ENCODE data around the gene MARCHF3.
"Not testable (repeated sequence)": the region's sequence is repeated elsewhere in the genome, so short reads cannot be mapped to it uniquely, and the experiment has no call there.

Gene MARCHF3

GRCh38 chr5:127046343-127047072 is 16.1 kb upstream of the MARCHF3 start:
- no peak for DNase-seq (ENCODE audit: low read depth)

DNA sequence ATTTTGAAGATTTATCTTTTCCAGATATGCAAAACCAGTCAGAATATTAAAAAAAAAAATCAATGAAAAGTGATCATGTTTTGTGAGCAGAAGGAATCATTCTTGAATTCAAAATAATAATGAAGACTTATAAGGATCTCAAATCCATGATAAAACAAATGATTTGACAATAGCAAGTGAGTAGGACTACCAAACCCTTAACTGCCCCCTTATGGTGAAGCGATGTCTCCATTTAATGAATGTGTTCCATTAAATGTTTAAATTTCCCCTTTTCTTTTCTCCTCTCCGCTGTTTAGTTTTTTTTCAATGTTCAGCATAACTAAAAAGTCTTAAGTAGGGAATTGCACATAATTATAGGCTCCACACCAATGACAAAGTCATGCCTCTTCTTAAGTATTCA is 12.2 kb upstream of the MARCHF3 start:
- peak; percentile 51 for DNase-seq (ENCODE audit: low read depth)

DNA sequence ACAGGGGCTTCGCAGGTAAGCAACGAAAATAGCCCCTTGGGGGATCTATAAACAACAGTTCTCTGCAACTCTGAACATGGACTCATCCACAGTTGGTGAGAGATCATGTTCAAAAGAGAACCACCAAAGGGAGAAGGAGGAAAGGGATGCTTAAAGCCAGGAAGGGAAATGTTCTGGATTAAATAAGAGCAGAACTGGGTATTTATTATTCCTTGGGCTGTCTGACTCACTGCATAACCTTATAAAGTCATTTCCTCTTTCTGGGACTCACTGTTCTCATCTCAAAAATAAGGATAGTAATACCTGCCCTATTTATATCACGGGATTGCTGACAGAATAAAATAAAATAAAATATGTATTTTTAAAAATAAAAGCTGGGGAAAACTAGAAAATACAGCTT is 11.2 kb upstream of the MARCHF3 start:
- DNase-seq (ENCODE audit: low read depth), result peak; percentile 69

DNA sequence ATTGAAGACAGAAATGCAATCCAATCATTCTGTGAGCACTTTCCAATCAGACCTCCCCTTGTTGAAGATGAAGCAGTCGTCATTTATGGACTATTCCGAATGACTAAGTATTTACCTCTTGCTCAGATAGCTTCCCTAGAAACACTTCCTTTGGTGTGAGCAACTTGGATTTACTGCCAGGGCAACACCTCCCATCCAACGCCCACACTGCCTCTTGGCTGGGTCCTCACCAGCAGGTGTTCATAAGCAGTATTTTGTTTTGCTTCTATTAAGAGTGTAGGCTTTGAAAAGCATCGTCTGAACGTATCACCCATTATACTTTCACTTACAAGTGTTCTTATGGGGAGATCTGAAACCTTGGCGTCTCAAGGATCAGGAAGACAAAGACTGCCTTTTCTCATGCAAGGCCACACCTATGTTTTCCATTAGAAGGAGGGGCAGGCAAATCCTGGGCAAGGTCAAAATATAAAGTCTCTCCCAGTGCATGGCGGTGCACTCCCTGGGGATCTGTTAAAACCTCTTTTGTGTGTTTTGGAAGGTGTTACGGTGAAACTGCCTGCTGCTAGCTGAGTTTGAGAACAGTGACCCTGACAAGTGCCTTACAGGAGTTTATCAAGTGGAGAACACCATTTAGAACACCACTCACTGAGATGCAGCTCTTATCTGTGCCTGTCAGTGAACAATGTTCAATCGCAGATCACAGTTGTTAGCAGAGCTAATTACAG is 10.6 kb upstream of the MARCHF3 start:
- DNase-seq (ENCODE audit: low read depth), result peak; percentile 79

- no peak for DNase-seq (ENCODE audit: low read depth)
Measured at GRCh38 chr5:127038550-127038949, 8.2 kb upstream of the MARCHF3 start.

GRCh38 chr5:127031863-127032232 is 1.5 kb upstream of the MARCHF3 start:
- peak; percentile 60 for DNase-seq (ENCODE audit: low read depth)

GRCh38 chr5:127031147-127031862 is 947 bp upstream of the MARCHF3 start:
- peak; percentile 39 for DNase-seq (ENCODE audit: low read depth)

DNA sequence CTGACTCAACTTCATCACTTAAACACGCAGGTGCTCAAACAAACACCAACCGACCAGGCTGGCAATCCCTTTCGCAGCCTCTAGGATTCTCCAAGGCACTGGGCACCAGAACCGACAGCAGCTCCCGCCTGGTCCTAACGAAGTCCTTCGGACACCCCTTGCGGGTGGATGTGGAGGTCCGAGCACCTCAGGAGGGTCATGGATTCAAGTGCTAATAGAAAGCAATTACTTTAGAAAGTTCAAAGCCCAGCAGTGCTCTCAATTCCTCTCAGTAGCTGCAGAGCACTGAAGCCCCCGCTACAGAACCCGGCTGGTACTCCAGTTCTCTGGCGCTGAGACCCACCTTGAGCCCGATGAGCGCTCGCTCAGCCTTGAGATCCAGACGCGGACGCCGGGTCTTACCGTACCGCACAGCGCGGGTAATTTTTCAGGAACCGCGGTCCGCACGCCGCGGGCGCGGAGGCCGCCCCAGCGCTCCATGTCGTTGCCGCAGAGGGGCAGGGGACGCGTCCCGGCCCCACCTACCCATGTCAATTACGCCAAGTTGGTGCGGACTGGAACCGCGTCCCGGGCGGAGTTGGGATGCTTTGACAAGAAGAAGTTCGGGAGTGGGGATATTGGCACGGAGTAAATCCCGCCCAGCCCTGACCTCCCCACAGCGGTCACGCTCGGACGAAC is 638 bp downstream of the MARCHF3 start:
- DNase-seq (ENCODE audit: low read depth), result peak; percentile 89

DNA sequence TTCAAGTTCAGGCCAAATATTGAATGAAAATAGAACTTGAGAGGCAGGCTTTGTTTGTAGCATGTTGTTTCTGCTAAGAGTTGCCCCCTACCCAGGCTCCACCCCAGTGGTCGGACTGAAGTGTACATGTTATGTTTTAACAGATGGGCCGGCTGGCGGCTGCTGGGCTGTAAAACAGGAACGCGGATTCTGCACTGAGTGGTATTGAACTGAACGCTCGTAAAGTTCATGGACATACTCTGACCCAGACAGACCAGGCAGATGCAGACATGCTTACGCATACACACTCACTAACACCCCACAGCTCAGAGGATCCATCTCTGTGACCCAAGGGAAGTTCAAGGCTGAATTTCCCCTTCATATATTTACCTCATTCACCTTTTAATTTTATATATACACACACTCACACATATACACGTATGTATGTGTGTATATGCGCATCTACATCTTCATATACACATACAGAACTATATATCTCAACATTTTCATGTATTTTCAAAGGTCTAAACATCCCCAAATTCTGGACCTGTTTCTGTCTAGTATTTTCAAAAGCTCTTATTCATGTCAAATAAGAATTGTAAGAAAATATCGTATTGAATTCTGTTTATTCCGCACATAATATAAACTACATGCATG is 1.4 kb downstream of the MARCHF3 start:
- peak; percentile 82 for DNase-seq (ENCODE audit: low read depth)

- no peak for DNase-seq (ENCODE audit: low read depth)
Measured at GRCh38 chr5:127027539-127027938, 2.8 kb downstream of the MARCHF3 start.

DNA sequence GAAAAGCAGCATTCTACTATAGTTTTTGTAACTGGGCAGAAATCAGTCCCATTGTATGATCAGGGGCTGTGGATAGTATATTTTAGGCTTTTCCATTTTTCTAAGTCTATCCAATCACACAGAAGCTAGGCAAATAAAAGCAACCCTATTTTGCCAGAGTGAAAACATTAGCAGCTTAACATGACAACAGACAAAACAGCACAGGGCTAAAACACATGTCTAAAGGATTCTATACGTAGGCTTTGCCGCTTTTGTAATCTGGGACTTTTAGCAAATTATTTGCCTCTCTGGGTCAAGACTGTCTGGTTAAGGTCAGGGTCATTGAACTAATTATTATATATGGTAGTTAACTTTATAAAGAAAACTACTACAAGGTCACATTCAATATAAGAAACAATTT is 4.2 kb downstream of the MARCHF3 start:
- DNase-seq (ENCODE audit: low read depth), result no peak

GRCh38 chr5:127025467-127025866 is 4.9 kb downstream of the MARCHF3 start:
- no peak for DNase-seq (ENCODE audit: low read depth)

DNA sequence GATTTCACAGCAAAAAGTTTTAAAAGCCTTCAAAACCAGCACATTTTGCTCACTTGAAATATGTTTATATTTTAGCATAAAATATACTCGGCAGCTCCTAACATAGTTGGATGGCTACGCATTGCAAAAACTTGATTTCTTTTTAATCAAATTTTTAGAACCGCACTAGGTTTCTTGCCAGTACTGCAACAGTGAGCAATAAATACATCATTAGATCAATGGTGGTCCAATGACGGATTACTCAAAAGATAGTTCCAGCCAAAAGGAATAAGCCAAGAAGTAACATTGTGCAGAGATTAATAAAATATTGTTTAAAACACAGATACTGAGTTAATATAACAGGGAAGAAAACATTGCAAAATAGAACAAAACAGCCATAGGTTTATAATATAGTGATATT is 5.5 kb downstream of the MARCHF3 start:
- DNase-seq (ENCODE audit: low read depth), result no peak

GRCh38 chr5:127023552-127024191 is 6.7 kb downstream of the MARCHF3 start:
- DNase-seq (ENCODE audit: low read depth), result not testable (repeated sequence)

- DNase-seq (ENCODE audit: low read depth), result no peak
Measured at GRCh38 chr5:127022846-127023245, 7.5 kb downstream of the MARCHF3 start.

DNA sequence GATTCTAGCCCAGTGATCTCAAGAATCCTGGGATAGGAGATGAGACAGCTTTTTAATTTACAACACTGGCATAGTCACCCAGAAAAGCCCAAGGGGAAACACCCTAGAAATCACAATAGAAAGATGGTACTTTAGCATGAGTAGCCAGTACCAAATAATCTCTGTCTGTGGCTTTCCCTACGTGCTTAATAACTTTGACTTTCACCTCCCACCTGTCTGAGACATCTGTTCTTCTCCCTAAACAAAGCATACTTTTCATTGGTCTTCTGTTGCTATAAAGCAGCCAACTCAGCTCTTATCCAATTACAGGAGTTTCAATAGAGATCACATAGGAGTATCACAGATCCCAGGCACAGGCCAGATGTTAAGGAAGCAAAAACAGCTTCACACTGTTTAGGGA is 10.4 kb downstream of the MARCHF3 start:
- no peak for DNase-seq (ENCODE audit: low read depth)

DNA sequence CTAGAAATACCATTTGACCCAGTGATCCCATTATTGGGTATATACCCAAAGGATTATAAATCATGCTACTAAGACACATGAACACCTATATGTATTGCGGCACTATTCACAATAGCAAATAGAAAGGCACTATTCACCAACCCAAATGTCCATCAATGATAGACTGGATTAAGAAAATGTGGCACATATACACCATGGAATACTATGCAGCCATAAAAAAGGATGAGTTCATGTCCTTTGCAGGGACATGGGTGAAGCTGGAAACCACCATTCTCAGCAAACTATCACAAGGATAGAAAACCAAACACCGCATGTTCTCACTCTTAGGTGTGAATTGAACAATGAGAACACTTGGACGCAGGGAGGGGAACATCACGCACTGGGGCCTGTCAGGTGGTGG is 13.6 kb downstream of the MARCHF3 start:
- DNase-seq (ENCODE audit: low read depth), result not testable (repeated sequence)

- DNase-seq (ENCODE audit: low read depth), result no peak
Measured at GRCh38 chr5:127015716-127016115, 14.6 kb downstream of the MARCHF3 start.

DNA sequence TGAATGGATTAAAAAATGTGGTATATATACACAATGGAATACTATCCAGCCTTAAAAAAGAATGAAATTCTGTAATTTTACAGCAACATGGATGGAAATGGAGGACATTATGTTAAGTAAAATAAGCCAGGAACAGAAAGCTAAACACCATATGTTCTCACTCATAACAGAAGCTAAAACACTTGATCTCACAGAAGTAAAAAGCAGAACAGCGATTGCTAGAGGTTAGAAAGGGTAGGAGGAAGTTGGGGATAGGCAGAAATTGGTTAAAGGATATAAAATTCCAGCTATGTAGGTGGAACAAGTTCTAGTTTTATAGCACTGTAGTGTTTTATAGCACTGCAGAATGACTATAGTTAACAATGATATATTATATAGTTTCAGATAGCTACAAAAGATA is 15.8 kb downstream of the MARCHF3 start:
- no peak for DNase-seq (ENCODE audit: low read depth)

- peak; percentile 64 for DNase-seq (ENCODE audit: low read depth)
Measured at GRCh38 chr5:127013407-127013806, 17.0 kb downstream of the MARCHF3 start.

DNA sequence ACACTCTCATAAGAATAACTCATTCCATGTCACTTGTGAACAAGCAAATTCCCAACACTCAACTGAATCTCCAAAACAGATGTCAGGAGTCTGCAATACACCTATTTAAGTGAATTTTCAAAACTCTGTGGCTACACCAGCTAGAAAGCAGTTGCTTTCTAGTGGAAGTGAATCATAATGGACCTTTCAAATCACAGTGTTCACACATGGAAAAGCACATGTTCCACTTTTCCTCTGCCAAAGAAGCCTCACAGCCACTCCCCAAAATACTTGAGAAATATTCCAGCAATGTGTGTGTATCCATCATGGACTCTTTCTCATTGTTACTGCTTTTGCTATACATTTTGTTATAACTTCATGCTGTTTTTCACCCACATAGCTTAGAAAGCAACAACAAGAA is 17.4 kb downstream of the MARCHF3 start:
- peak; percentile 87 for DNase-seq (ENCODE audit: low read depth)
